PFSK-1 (cell line): ENCODE measurements around the gene LRRC8C.

Experiments used
- FOXP2 ChIP-seq: optimal IDR thresholded peaks from 2 replicates; pipeline ENCODE3; 2011; ENCODE audit warnings: borderline replicate concordance, control low read depth, inconsistent platforms; ENCODE audit not compliant: insufficient read depth; ENCODE audit errors: extremely low read length, extremely low read depth
- POLR2AphosphoS5 ChIP-seq: IDR thresholded peaks from 2 replicates; pipeline ENCODE4 v1.6.1; 2012; ENCODE audit warnings: low read depth, mild to moderate bottlenecking, control low read depth, low read length, moderate library complexity
- REST ChIP-seq, 2 experiments: IDR thresholded peaks; 2 replicates each; pipeline versions ENCODE4 v1.6.1 to v1.8.0; 2011 to 2012; ENCODE audit warnings: low read depth in 2 of 2, low read length in 2 of 2, control low read depth in 1 of 2, inconsistent platforms in 1 of 2, mild to moderate bottlenecking in 1 of 2, moderate library complexity in 1 of 2; ENCODE audit not compliant: insufficient read depth in 1 of 2
- SIN3A ChIP-seq: IDR thresholded peaks from 2 replicates; pipeline ENCODE4 v1.6.1; 2012; ENCODE audit warnings: mild to moderate bottlenecking, low read length, moderate library complexity, borderline replicate concordance; ENCODE audit not compliant: insufficient read depth
- TAF1 ChIP-seq: IDR thresholded peaks from 2 replicates; pipeline ENCODE4 v1.6.1; 2012; ENCODE audit warnings: low read length, control low read depth, borderline replicate concordance; ENCODE audit not compliant: insufficient read depth

LRRC8C gene

GRCh38 chr1:89720839-89721238, 87.9 kb downstream of the LRRC8C start:
- TF ChIP-seq REST (IDR thresholded peaks at IDR 0.05; ENCODE audit: insufficient read depth in 1 of 2, low read depth in 2 of 2, low read length in 2 of 2): no peak
- TF ChIP-seq POLR2AphosphoS5: no peak
- TF ChIP-seq FOXP2: no peak
- no peak for TF ChIP-seq TAF1
- TF ChIP-seq SIN3A: no peak

GRCh38 chr1:89721351-89721750, 88.4 kb downstream of the LRRC8C start:
- TF ChIP-seq REST (IDR thresholded peaks at IDR 0.05; ENCODE audit: insufficient read depth in 1 of 2, low read depth in 2 of 2, low read length in 2 of 2) (no peak), FOXP2 (no peak), SIN3A (no peak), TAF1 (no peak), POLR2AphosphoS5 (no peak)

GRCh38 chr1:89723144-89723543, 90.2 kb downstream of the LRRC8C start:
- TF ChIP-seq FOXP2 (no peak), TAF1 (no peak), SIN3A (no peak), POLR2AphosphoS5 (no peak)

- TF ChIP-seq TAF1: no peak
- TF ChIP-seq FOXP2: no peak
- TF ChIP-seq REST (IDR thresholded peaks at IDR 0.05; ENCODE audit: insufficient read depth in 1 of 2, low read depth in 2 of 2, low read length in 2 of 2): no peak
- TF ChIP-seq POLR2AphosphoS5: no peak
- TF ChIP-seq SIN3A: no peak
Measured at GRCh38 chr1:89723863-89724262, 90.9 kb downstream of the LRRC8C start.

- TF ChIP-seq SIN3A (no peak), TAF1 (no peak), REST (IDR thresholded peaks at IDR 0.05; ENCODE audit: insufficient read depth in 1 of 2, low read depth in 2 of 2, low read length in 2 of 2) (no peak), POLR2AphosphoS5 (no peak), FOXP2 (no peak)
Measured at GRCh38 chr1:89724369-89725010, 91.6 kb downstream of the LRRC8C start.
